Spleen (tissue), 11 donors: ENCODE results near the gene NGEF. TPM values are rescaled to one million over a fixed set of nuclear protein-coding genes. Genes with fewer than 3 reads are reported as not detected.
A peak's percentile ranks its signal among the peaks of the same experiment; 100 is the strongest.

Experiments
- DNase-seq: peaks from one replicate; pipeline ENCODE4 v3.0.0-alpha.2; 2020
- H3K27ac ChIP-seq, 8 donors: fragments of 200-600 bp; sonication (generic) in 7 of 8; 1 replicate in 4 of 8; 2 replicates in 4 of 8; pipeline versions ENCODE4 v1.5.0 to v1.8.0; 2016 to 2021; ENCODE audit warnings: inconsistent platforms in 4 of 8, mild to moderate bottlenecking in 4 of 8, moderate library complexity in 1 of 8
- H3K27me3 ChIP-seq, 7 donors: fragments of 200-600 bp; sonication (generic) in 6 of 7; replicated peaks in 1 of 7; 1 replicate in 4 of 7; 2 replicates in 3 of 7; pipeline versions ENCODE4 v1.5.0 to v1.8.0; 2016 to 2021; ENCODE audit warnings: inconsistent platforms in 3 of 7, mild to moderate bottlenecking in 1 of 7
- H3K36me3 ChIP-seq, 6 donors: fragments of 200-600 bp; sonication (generic) in 5 of 6; 1 replicate in 4 of 6; 2 replicates in 2 of 6; pipeline versions ENCODE4 v1.5.0 to v1.8.0; 2016 to 2021; ENCODE audit warnings: inconsistent platforms in 2 of 6
- H3K4me1 ChIP-seq, 6 donors: fragments of 200-600 bp; sonication (generic) in 5 of 6; 1 replicate in 3 of 6; 2 replicates in 3 of 6; pipeline versions ENCODE4 v1.5.0 to v1.8.0; 2016 to 2021; ENCODE audit warnings: inconsistent platforms in 3 of 6
- H3K4me3 ChIP-seq, 8 donors: fragments of 200-600 bp; sonication (generic) in 7 of 8; 1 replicate in 4 of 8; 2 replicates in 4 of 8; pipeline versions ENCODE4 v1.5.0 to v1.8.0; 2016 to 2021; ENCODE audit warnings: inconsistent platforms in 4 of 8, mild to moderate bottlenecking in 4 of 8, moderate library complexity in 2 of 8
- H3K9me3 ChIP-seq, 8 donors: fragments of 200-600 bp; sonication (generic) in 7 of 8; 1 replicate in 4 of 8; 2 replicates in 4 of 8; pipeline versions ENCODE4 v1.5.0 to v1.8.0; 2016 to 2021; ENCODE audit warnings: inconsistent platforms in 4 of 8
- POLR2A ChIP-seq, 3 donors: fragments of 450-650 bp; IDR thresholded peaks; one replicate each; pipeline ENCODE4 v1.5.1; 2017; ENCODE audit warnings: antibody characterized with exemption in 3 of 3, mild to moderate bottlenecking in 1 of 3
- POLR2AphosphoS5 ChIP-seq, 3 donors: sonication (generic); formaldehyde crosslinking; IDR thresholded peaks; one replicate each; pipeline ENCODE4 v1.5.1; 2017; ENCODE audit warnings: antibody characterized with exemption in 3 of 3
- WGBS, 5 donors: extraction: QIAGEN DNeasy Blood & Tissue Kit in 3 of 5; methylation state at CpG; one replicate each; pipeline versions ENCODE4 v1.1.5 to v1.1.7; 2013 to 2018; 5-methylcytosine and 5-hydroxymethylcytosine counted together
- intact Hi-C: fragments of 100-400 bp; cut with DNase I; formaldehyde crosslinking; loops from one replicate; pipeline ENCODE4 v1.15.0; 2023; ENCODE audit warnings: low total_unique reads
- polyA plus RNA-seq, 3 donors: library from polyadenylated mRNA; stranded (reverse); fragments of 200-250 nt; gene quantifications; one replicate each; pipeline ENCODE4 v1.2.1, GENCODE V29; 2013
- total RNA-seq, 7 donors: library from RNA; depleted of rRNA in 3 of 7; stranded (reverse); fragments of >200 nt in 3 of 7; fragmentation: NEBNext Ultra II Directional in 4 of 7; extraction: Animal tissue kit (Norgen Biotek cat#: 25700) in 4 of 7; gene quantifications; one replicate each; pipeline versions ENCODE4 v1.1.0 to v1.2.1, GENCODE V29; 2016 to 2021
- TF ChIP-seq, protein P1 (sequence below), 11 experiments: fragments of 200-600 bp in 7 of 11; fragments of 450-650 bp in 4 of 11; sonication (generic) in 4 of 11; IDR thresholded peaks in 8 of 11; conservative IDR thresholded peaks in 3 of 11; 1 replicate in 7 of 11; 2 replicates in 4 of 11; pipeline versions ENCODE4 v1.4.0 to v1.8.0; 2016 to 2021; ENCODE audit warnings: antibody characterized with exemption in 11 of 11, inconsistent platforms in 4 of 11, mild to moderate bottlenecking in 1 of 11
- donor health status: healthy with polysubstance abuse.
- donor health status: DM: no; HTN: no; CAD: no; lungs with moderate emphysema.
- donor health status: DM: no; HTN: no; CAD: no.
- donor health status: Bipolar disorder and iron deficiency.
- donor health status: healthy.
- donor health status: DM: no; HTN: no; CAD: no.
- donor health status: DM: yes; HTN: yes; CAD: no.

The NGEF gene
- total and polyA plus RNA-seq, 10 donors, result 0.23 to 0.79 (median 0.43) TPM; not detected in 5

DNA sequence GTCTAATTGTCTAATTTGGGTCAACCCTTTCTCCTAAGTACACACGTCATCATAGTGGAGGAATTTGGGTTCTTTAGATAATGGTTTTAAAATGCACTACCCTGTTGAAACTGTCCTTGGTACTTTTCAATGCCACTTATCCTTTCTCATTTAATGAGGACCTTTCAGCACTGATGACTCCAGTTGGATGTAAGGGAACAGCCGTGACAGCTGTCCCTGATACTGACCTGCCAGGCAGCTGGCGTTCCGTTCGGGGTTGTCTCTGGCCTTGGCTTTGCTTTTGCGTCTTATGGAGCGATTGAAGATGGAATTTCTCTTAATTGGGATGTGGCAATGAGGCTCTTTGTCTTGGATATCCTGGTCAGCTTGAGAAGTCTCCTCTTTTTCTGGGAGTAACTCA lies 38.7 kb downstream of the NGEF start:
- DNase-seq, result no peak
- intact Hi-C loops, result no loop called here
- Histone ChIP-seq H3K27ac (no peak overlapping the region), H3K9me3 (peaks cover 0 to 4% (median 0%) of the 10 kb centered on the region in 8 donors), H3K36me3 (no peaks in the 10 kb centered on the region), H3K4me3 (no peak overlapping the region), H3K4me1 (no peaks in the 10 kb centered on the region), H3K27me3 (no peaks in the 10 kb centered on the region)
- WGBS, 5 donors, result 74 to 82% (median 81%) methylated on average over 7 of the region's 7 CpGs
- TF ChIP-seq, protein P1, sequence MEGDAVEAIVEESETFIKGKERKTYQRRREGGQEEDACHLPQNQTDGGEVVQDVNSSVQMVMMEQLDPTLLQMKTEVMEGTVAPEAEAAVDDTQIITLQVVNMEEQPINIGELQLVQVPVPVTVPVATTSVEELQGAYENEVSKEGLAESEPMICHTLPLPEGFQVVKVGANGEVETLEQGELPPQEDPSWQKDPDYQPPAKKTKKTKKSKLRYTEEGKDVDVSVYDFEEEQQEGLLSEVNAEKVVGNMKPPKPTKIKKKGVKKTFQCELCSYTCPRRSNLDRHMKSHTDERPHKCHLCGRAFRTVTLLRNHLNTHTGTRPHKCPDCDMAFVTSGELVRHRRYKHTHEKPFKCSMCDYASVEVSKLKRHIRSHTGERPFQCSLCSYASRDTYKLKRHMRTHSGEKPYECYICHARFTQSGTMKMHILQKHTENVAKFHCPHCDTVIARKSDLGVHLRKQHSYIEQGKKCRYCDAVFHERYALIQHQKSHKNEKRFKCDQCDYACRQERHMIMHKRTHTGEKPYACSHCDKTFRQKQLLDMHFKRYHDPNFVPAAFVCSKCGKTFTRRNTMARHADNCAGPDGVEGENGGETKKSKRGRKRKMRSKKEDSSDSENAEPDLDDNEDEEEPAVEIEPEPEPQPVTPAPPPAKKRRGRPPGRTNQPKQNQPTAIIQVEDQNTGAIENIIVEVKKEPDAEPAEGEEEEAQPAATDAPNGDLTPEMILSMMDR (IDR thresholded peaks at IDR 0.05 in 8 of 11, conservative IDR thresholded peaks at IDR 0.05 in 3 of 11), result no peak
- TF ChIP-seq POLR2A (IDR thresholded peaks at IDR 0.05) (no peak), POLR2AphosphoS5 (IDR thresholded peaks at IDR 0.05) (no peak)

DNA sequence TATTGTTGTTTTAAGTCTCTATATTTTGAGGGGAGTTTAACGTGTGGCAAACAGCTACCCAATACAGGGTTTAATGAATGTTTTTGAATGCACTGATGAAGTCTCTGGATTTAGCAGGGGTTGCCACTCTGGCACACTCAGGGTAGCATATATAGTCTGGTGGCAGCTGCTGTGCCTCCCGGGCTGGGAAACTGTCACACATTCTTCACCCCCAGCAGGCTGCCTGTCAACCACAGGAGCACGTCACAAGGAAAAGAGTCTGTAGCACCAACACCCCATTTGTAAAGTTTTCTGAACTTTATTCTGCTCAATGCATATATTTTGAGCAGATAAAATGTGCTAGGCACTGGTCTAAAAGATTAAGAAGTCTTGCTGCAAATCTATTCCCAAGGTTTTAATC lies 39.3 kb downstream of the NGEF start:
- Histone ChIP-seq H3K4me3 (no peak overlapping the region), H3K27me3 (no peaks in the 10 kb centered on the region), H3K27ac (no peak overlapping the region), H3K4me1 (no peaks in the 10 kb centered on the region), H3K9me3 (peaks cover 0 to 4% (median 0%) of the 10 kb centered on the region in 8 donors), H3K36me3 (no peaks in the 10 kb centered on the region)
- TF ChIP-seq, protein P1 (IDR thresholded peaks at IDR 0.05 in 8 of 11, conservative IDR thresholded peaks at IDR 0.05 in 3 of 11), result no peak
- TF ChIP-seq POLR2AphosphoS5 (IDR thresholded peaks at IDR 0.05), result no peak
- no peak for TF ChIP-seq POLR2A (IDR thresholded peaks at IDR 0.05)
- 83 to 97% (median 84%) methylated on average over 3 of the region's 3 CpGs for WGBS, 5 donors
- intact Hi-C loops, result no loop called here
- no peak for DNase-seq

DNA sequence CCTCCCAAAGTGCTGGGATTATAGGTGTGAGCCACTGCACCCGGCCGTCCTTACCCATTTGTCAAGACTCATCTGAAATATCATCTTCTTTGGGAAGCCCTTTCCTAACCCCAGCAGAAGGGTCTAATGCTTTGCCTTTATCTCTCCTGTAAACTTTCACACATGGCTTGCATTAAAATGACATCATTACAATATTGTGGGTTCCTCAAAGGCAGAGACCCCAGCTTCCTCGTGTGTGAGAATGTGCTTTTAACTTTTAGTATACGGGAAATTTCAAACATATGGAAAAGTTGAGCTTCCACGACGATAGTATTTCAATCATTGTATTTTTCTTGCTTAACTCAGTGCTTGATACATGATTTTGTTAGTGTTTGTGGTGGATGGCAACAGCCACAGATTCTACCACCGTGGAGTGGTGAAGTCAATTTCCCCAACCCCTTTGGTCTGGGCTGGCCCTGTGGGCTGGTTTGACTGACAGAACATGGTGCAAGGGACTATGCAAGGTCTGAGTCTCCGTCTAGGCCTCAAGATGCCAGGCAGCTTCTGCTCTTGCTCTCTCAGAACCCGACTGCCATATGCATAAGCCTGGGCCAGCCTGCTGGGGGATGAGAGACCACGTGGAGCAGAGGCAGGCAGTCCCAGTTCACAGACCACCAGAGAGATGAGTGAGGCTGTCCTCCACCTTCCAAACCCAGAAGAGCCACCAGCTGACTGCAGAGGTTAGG lies 39.9 kb downstream of the NGEF start:
- no peaks in the 10 kb centered on the region for H3K36me3 ChIP-seq
- H3K27me3 ChIP-seq, result no peaks in the 10 kb centered on the region
- no peak overlapping the region for H3K27ac ChIP-seq
- peak; percentile 30 for DNase-seq
- TF ChIP-seq POLR2A (IDR thresholded peaks at IDR 0.05) (no peak), POLR2AphosphoS5 (IDR thresholded peaks at IDR 0.05) (no peak)
- TF ChIP-seq, protein P1 (IDR thresholded peaks at IDR 0.05 in 8 of 11, conservative IDR thresholded peaks at IDR 0.05 in 3 of 11), result no peak
- peaks cover 0 to 4% (median 0%) of the 10 kb centered on the region in 8 donors for H3K9me3 ChIP-seq
- 80 to 91% (median 86%) methylated on average over 8 to 10 of the region's 10 CpGs for WGBS, 5 donors
- H3K4me3 ChIP-seq, result no peak overlapping the region
- no peaks in the 10 kb centered on the region for H3K4me1 ChIP-seq
- intact Hi-C loops, result no loop called here

DNA sequence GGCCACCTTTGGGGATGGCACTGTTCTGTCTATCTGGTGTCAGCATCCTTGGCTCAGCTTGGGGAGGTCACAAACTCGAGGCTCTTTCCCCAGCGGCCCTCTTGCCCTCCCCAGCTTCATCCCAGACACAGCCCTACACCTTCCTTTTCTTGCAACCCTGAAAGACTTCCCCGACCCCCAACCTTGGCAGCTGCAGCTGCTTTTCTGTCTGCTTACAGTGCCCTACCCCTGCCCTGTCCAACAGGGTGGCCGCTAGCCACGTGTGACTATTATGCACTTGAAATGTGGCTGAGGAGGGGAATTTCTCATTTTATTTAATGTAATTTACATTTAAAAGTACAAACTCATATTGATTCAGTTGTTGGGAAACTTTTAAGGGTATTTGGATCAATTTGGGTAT lies 41.3 kb downstream of the NGEF start:
- H3K36me3 ChIP-seq, result no peaks in the 10 kb centered on the region
- intact Hi-C loops, result no loop called here
- peak; percentile 44 for DNase-seq
- TF ChIP-seq, protein P1 (IDR thresholded peaks at IDR 0.05 in 8 of 11, conservative IDR thresholded peaks at IDR 0.05 in 3 of 11), result no peak
- TF ChIP-seq POLR2A (IDR thresholded peaks at IDR 0.05) (no peak), POLR2AphosphoS5 (IDR thresholded peaks at IDR 0.05) (no peak)
- 64 to 84% (median 68%) methylated on average over 5 of the region's 5 CpGs for WGBS, 5 donors
- H3K27me3 ChIP-seq, result no peaks in the 10 kb centered on the region
- no peaks in the 10 kb centered on the region for H3K4me1 ChIP-seq
- no peak overlapping the region for H3K27ac ChIP-seq
- peaks cover 0 to 4% (median 0%) of the 10 kb centered on the region in 8 donors for H3K9me3 ChIP-seq
- H3K4me3 ChIP-seq, result no peak overlapping the region
